Measurements from ENCODE around the gene POT1. TPM values are rescaled to one million over a fixed set of nuclear protein-coding genes. Genes with fewer than 3 reads are reported as not detected.

Gene POT1
- total RNA-seq, 1 experiment from 2014 or later: 20.2 TPM

- H3K9me3 ChIP-seq (ENCODE audit: low read length): no peaks in the 10 kb centered on the region
- POLR2A ChIA-PET (ENCODE audit: unreplicated experiment): no interaction called here
- CTCF ChIA-PET: no interaction called here
Observed at GRCh38 chr7:124836173-124836572, 93.5 kb downstream of the POT1 start.

GRCh38 chr7:124818807-124819206 lies 110.8 kb downstream of the POT1 start:
- ChIA-PET POLR2A (ENCODE audit: unreplicated experiment) (no interaction called here), CTCF (no interaction called here)
- no peak overlapping the region for H2AFZ ChIP-seq (ENCODE audit: low read length)
- H3K36me3 ChIP-seq (ENCODE audit: low read depth, low read length): no peaks in the 10 kb centered on the region
- ATAC-seq (no peak), DNase-seq (no peak)
- no peak overlapping the region for H3K27ac ChIP-seq (ENCODE audit: low read length)
- H3K4me2 ChIP-seq (ENCODE audit: low read length): no peak overlapping the region
- TF ChIP-seq EZH2 (IDR thresholded peaks at IDR 0.05; ENCODE audit: low read length, unreplicated experiment): no peak
- TF ChIP-seq EZH2phosphoT487 (IDR thresholded peaks at IDR 0.05; ENCODE audit: borderline replicate concordance, low read length): no peak
- no peak for TF ChIP-seq CTCF (conservative IDR thresholded peaks at IDR 0.05; ENCODE audit: low read depth, low read length)
- H3K9ac ChIP-seq (ENCODE audit: low read length): no peak overlapping the region
- BruUV-seq (replicated peaks): no TSS peak
- H3F3A ChIP-seq (ENCODE audit: low read length, unreplicated experiment): no peaks in the 10 kb centered on the region
- H3K4me3 ChIP-seq (ENCODE audit: low read length): no peak overlapping the region
- intact Hi-C loops (cut with micrococcal nuclease): no loop called here
- H3K27me3 ChIP-seq (ENCODE audit: low read length): no peaks in the 10 kb centered on the region
- H3K9me3 ChIP-seq (ENCODE audit: low read length): no peaks in the 10 kb centered on the region
- no peaks in the 10 kb centered on the region for H3K9me2 ChIP-seq (replicated peaks; ENCODE audit: low read length)
- H3K79me2 ChIP-seq (ENCODE audit: low read length): no peaks in the 10 kb centered on the region
- no peaks in the 10 kb centered on the region for H3K4me1 ChIP-seq (ENCODE audit: insufficient read depth, low read length)
- no peaks in the 10 kb centered on the region for H4K20me1 ChIP-seq (ENCODE audit: low read length)

More at GRCh38 chr7:124836173-124836572, 93.5 kb downstream of the POT1 start:
- Histone ChIP-seq H3K9me2 (replicated peaks; ENCODE audit: low read length) (no peaks in the 10 kb centered on the region), H4K20me1 (ENCODE audit: low read length) (no peaks in the 10 kb centered on the region), H3K4me1 (ENCODE audit: insufficient read depth, low read length) (no peaks in the 10 kb centered on the region), H3K4me3 (ENCODE audit: low read length) (no peak overlapping the region), H3K27me3 (ENCODE audit: low read length) (no peaks in the 10 kb centered on the region), H3K9ac (ENCODE audit: low read length) (no peak overlapping the region), H3K4me2 (ENCODE audit: low read length) (no peak overlapping the region), H3K27ac (ENCODE audit: low read length) (no peak overlapping the region), H3K36me3 (ENCODE audit: low read depth, low read length) (no peaks in the 10 kb centered on the region), H3F3A (ENCODE audit: low read length, unreplicated experiment) (no peaks in the 10 kb centered on the region), H2AFZ (ENCODE audit: low read length) (no peak overlapping the region), H3K79me2 (ENCODE audit: low read length) (no peaks in the 10 kb centered on the region)
- intact Hi-C loops (cut with micrococcal nuclease): no loop called here
- TF ChIP-seq CTCF (conservative IDR thresholded peaks at IDR 0.05; ENCODE audit: low read depth, low read length): no peak
- no peak for TF ChIP-seq EZH2phosphoT487 (IDR thresholded peaks at IDR 0.05; ENCODE audit: borderline replicate concordance, low read length)
- no peak for TF ChIP-seq EZH2 (IDR thresholded peaks at IDR 0.05; ENCODE audit: low read length, unreplicated experiment)
- DNase-seq: no peak
- ATAC-seq: no peak
- no TSS peak for BruUV-seq (replicated peaks)

GRCh38 chr7:124813994-124814798 lies 115.4 kb downstream of the POT1 start:
- H3K36me3 ChIP-seq (ENCODE audit: low read depth, low read length): no peaks in the 10 kb centered on the region
- no peak overlapping the region for H3K4me2 ChIP-seq (ENCODE audit: low read length)
- CTCF ChIA-PET: interaction anchor here (1.0 kb wide), 1 partner anchor 29 kb away, joined by 5 read pairs; no protein-coding TSS in a partner anchor
- ATAC-seq (no peak), DNase-seq (no peak)
- H3K27me3 ChIP-seq (ENCODE audit: low read length): no peaks in the 10 kb centered on the region
- H4K20me1 ChIP-seq (ENCODE audit: low read length): no peaks in the 10 kb centered on the region
- H3K9me3 ChIP-seq (ENCODE audit: low read length): no peaks in the 10 kb centered on the region
- TF ChIP-seq CTCF (conservative IDR thresholded peaks at IDR 0.05; ENCODE audit: low read depth, low read length): no peak
- TF ChIP-seq EZH2phosphoT487 (IDR thresholded peaks at IDR 0.05; ENCODE audit: borderline replicate concordance, low read length): no peak
- no peak for TF ChIP-seq EZH2 (IDR thresholded peaks at IDR 0.05; ENCODE audit: low read length, unreplicated experiment)
- POLR2A ChIA-PET (ENCODE audit: unreplicated experiment): no interaction called here
- H2AFZ ChIP-seq (ENCODE audit: low read length): no peak overlapping the region
- H3F3A ChIP-seq (ENCODE audit: low read length, unreplicated experiment): no peaks in the 10 kb centered on the region
- H3K27ac ChIP-seq (ENCODE audit: low read length): no peak overlapping the region
- no peaks in the 10 kb centered on the region for H3K9me2 ChIP-seq (replicated peaks; ENCODE audit: low read length)
- no peak overlapping the region for H3K9ac ChIP-seq (ENCODE audit: low read length)
- no TSS peak for BruUV-seq (replicated peaks)
- H3K4me1 ChIP-seq (ENCODE audit: insufficient read depth, low read length): no peaks in the 10 kb centered on the region
- no peak overlapping the region for H3K4me3 ChIP-seq (ENCODE audit: low read length)
- intact Hi-C loops (cut with micrococcal nuclease): no loop called here
- no peaks in the 10 kb centered on the region for H3K79me2 ChIP-seq (ENCODE audit: low read length)
